GM18868 (cell line): Measurements from ENCODE around the gene MYMK.

Source experiments
- ATAC-seq: cut with Tn5 transposase; IDR thresholded peaks from one replicate; pipeline ENCODE4 v1.9.1; 2021; ENCODE audit warnings: mild to moderate bottlenecking, moderate library complexity; ENCODE audit not compliant: unreplicated experiment

Gene MYMK

DNA sequence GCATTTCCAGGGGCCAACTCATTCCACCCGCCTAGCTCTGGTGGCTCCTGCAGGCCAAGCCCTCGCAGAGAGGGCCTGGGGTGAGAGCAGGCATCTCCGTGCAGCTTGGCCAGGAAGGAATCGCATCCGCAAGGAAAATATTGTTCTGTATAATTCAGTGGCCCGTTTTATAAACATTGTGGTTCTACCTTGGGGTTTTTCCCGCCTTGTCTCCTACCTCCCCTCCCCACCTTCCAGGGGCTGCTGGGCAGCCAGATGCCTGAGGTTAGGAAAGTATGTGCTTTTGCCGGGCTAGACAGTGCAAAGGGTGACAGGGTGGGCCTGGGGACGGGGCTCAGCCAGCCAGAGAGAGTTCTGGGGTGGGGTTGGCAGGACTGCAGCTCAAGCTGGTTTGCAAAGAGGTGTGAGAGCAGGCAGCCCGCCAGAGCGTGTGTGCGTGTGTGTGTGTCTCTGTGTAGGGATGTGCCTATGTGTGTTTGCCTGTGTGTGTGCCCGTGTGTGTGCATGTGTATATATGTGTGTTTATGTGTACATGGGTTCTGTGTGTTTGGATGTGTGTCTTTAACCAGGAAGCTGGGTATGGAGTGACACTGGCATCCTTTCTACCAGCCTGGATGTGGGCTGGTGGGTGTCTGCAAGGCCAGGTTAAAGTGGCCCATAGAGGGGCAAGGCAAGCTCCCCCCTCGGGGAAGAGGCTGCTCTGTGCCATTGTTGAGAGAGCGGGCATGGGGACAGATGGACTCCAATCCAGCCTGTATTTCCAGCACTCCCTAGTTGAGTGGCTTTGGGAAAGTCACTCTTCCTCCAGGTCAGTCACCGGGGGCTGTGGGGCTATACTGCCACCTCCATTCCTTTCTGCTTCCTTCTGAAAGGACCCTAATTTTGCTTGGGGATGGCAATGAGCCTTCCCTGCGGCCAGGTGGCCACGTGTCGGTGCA, 35.2 kb downstream of the MYMK start:
- no peak for ATAC-seq

DNA sequence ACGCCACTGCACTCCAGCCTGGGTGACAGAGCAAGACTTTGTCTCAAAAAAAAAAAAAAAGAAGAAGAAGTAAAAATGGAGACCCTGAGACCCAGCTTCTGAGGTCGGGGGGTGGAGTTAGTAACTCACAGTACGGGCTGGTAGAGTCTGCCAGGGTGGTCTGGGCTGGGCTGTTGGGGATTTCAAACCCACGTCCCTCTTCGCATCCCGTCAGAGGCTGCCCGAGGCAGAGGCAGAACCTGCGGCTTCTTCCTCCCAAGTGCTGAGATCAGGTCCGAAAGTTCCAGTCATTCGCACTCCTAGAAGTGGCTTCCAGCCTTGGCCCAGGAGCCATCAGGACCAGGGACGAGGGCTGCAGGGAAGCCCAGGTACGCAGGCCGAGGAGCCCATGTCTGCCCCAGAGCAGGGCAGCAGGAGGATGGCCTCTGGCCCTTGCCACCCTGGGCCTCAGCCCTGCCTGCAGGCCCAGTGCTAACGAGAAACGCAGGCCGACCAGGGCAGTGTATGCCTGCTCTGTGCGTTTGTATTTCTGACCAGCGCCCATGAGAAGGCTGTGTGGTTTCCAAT, 36.0 kb downstream of the MYMK start:
- no peak for ATAC-seq

DNA sequence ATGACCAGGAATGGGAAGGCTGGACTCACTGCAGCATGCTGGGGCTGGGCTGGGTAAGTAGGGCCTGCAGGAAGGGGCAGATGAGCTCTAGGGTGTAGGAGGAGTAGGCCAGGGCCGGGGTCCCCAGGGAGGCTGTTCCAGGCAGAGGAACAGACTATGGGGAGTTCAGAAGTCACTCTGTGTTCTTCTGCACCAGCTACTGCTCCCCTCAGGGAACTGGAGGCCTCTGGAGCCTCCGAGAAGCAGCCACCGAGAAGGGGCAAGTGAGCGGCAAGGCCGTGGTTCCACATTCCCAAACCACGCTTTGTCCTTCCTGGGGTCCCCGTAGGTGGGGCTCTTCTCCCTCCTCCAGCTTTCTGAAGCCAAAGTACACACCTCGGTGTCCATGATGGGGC, 37.4 kb downstream of the MYMK start:
- no peak for ATAC-seq

DNA sequence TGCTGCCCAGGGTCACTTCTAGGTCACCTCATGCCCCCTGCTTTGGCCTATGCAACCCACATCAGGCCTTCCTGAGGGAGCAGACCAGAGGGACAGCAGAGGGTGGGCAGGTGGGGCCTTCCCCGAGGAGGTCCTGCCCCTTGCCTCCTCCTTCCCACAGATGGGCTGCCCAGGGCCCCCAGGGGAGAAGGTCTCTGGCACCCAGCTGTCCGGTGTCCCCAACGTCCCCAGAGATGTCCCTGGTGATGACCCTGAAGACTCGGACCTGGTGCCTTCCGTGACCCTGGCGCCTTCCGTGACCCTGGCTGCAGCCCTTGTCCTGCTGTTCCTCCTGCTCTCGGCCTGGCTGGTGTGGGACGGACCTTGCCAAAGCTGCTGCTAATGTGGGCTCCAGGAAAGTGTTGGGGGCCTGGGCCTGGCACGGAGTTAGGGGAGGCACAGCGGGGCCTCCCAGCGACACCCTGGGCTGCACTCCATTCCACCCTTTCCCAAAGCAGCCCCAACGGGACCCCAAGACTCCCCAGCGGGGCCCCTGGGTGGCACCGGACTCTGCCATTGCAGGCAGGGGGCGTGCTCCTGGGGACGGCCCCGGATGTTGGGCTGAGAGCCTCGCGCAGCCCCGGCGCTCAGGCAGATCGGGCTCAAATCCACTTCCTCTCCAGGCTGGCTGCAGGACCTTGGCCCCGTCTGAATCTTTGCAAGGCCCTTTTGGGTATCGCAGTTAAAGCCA, 39.1 kb downstream of the MYMK start:
- no peak for ATAC-seq

DNA sequence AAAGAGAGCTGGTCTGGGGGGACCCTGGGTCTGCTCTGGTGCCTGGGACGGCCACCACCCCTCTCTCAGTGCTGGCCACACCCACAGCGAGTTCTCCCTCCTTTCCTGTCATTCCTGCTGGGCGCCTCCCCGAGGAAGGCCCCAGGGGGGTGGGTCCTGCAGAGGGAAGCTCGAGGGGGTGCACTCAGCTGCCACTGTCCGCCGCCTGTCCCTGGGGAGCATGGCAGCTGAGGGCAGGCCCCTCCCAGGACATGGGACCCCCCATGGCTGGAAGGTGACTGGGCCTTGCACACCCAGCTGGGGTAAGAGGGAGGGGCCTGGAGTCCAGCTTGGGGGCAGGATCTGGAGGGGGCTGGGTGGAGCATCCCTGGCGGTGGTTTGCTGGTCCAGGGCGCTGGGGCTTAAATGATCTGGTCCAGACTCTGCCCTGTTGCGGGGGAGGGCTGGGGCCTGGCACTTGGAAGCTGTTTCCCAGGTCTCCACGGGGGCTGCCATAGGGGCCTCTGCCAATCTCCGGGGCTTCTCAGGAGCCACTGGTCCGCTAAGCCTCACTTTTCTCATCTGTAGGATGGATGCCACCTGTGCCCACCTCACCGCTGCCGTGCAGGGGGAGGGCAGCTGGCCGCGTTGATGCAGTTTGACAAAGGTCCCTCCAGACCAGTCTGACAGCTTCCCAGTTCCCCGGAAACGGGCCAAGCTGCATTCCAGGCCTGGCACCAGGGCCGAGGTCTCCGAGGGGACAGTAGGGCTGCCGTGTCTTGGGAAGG, 39.9 kb downstream of the MYMK start:
- ATAC-seq, result no peak

DNA sequence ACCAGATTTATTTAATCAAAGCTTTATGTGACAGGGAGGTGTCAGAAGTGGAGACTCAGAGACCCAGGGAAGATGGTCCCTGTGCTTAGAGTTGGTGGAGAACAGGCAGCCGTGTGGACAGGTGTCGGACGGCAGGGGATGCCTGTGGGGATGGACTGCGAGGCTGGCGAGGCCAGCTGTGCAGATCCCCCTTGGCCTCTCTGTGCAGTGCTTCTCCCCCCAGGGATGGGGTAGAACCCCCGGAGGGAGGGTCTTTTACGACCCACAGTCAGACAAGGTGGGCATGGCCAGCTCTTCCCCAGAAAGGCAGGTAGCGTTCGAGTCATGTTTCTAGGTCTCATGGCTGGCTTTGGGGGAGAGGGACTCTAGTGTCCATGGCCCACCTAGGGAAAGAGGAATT, 41.1 kb downstream of the MYMK start:
- ATAC-seq, result no peak

DNA sequence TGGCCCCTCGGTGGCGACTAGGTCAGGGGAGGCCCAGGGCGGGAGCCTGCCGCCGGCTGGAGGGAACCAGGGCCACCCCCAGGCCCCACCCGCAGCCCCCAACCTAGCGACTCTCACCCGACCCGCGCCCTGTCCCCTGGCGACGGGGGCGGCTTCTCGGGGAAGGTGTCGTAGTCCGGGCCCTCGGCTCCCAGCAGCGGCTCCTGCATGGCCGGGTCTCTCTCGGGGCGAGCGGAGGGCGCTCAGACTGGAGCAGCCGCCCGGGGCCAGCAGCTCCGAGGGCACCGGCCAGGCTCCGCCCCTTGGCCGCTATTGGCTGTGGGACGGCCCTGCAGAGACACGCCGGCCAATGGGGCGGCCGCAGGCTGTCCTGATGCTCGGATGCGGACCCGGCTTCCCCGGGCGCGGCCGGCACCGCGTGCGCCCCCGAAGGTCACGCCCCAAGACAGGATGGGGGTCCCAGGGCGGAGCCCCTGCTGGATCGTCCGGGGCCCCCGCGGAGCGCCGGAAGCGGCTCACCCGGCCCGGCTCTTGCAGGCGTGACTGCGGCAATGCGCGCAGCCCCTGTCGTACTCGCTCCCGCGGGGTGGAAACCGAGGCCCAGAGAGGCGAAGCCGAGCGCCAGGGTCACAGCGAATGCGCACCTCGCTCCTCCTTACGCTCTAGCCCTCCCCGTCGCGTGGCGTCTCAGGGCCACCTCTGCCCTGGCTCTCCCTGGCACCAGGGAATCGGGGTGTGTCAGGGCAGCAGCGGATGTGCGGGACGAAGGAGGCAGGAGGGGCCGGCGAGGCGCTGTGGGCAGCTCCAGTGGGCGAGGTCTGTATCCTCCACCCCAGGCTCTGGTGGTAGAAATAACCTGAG, 45.7 kb downstream of the MYMK start, which contains the start of gene SLC2A6:
Gene SLC2A6, minus strand, starts transcription at position 249 of the 861 bp plus-strand sequence. Its CDS starts 40 bp downstream, at position 209.
- peak; percentile 90 for ATAC-seq

DNA sequence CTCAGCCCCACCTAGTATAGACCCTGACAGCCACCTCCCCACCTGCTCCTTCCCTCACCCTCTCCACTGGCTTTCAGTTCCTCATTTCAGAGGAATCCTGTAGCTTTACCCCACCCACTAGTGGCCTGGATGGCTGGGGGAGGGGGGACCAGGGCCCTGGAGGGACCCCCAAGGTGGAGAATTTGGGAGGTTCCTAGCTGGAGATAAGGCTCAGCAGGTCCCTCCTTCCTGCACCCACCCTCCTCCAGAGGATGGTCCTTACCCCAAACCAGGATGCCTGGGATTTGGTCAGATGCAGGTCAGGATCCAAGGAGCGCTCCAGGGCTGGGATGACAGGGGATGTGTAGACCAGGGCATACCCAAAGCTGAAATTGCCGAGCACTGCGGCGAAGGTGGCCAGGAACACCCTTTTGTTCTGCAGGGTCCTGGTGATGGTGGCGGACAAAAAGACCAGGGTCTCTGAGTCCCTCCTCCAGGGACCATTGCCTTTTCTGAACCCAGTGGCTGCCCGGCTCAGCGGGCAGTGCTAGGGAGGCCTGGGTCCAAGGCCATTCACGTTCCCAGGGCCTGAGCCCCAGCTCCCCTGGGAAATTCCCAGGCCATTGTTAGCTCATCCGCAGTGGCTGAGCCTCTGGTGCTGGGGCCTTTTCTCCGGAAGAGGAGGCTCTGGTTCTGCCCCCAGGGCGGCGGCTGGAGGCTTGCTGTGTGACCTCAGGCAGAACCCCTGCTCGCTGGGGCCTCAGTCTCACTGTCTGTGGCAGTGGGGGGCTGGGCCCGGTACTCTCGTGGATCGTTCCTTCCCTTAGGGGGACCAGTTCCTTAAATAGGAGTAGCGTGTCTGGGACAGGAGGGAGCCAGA, 46.5 kb downstream of the MYMK start:
- peak; percentile 35 for ATAC-seq

DNA sequence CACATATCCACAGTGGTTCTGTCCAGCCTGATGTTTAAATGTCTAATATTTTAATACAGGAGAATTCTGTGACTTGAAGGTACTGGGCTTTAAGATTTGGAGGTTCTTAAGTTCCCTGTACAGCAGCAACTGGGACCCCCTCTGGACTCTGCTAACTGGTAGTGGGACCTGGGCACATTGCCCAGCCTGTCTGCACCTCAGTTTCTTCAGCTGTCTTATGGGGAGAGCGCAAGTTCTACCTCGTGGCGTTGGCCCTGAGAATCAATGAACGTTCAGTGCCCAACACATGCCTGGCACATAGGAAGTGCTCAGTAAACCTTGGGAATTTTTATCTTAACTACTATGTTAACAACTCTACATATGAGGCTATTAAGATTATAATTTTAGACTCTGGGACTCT, 47.3 kb downstream of the MYMK start:
- no peak for ATAC-seq

DNA sequence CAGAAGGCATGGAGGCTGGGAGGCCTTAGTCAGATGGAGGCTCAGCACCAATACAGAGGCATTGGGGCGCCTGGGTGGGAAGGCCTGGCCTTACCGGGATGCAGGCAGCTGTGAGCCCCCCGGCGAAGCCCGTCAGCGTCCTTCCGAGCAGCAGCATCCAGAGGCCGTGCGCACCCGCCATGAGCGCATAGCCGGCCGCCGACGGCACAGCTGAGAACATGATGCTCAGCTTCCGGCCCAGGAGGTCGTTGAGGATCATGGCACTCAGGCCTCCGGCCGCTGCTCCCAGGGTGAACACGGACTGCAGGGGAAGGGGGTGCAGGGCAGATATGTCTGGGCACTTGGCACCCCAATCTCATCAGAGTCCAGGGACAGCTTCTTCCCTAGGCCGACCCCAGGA, 47.8 kb downstream of the MYMK start:
- no peak for ATAC-seq

DNA sequence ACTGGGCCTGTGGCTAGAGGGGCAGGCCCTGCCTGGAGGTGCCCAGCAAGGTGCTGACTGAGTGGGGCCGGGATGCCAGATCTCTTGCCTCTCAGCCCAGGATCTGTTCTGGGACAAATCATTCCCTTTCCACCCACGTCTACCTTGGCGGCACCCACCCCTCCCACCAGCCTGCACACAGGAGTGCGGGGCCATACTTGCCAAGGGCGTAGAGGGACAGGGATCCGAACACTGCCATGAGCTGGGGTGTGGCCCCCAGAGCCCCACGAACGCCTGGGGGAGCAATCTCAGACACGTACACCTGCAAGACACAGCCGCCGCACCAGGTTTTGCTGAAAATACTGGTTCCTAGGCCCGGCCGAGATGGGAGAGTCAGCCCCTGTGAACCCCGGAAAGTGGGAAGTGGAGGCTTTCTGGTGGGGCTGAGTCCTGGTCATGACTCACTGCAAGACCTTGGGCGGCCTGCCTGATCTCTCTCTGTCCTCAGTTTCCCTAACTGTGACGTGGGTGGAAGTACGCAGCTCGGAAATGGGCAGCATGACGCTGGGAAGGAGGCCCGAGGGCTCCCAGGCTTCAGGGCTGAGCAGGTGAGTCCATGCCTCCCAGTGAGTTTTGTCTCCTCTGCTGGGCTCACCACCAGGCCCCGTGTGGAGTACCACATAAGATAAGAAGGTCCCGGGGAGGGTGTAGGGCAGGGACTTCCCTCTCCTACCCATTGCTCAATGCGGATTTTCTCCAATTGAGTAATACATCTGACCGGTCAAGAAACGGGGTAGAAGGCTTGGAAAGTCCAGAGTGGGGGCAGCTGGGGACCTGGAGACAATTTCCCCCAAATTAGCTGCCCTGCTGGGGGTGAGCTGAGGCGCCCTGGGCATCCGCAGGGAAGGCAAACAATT, 48.5 kb downstream of the MYMK start:
- no peak for ATAC-seq

DNA sequence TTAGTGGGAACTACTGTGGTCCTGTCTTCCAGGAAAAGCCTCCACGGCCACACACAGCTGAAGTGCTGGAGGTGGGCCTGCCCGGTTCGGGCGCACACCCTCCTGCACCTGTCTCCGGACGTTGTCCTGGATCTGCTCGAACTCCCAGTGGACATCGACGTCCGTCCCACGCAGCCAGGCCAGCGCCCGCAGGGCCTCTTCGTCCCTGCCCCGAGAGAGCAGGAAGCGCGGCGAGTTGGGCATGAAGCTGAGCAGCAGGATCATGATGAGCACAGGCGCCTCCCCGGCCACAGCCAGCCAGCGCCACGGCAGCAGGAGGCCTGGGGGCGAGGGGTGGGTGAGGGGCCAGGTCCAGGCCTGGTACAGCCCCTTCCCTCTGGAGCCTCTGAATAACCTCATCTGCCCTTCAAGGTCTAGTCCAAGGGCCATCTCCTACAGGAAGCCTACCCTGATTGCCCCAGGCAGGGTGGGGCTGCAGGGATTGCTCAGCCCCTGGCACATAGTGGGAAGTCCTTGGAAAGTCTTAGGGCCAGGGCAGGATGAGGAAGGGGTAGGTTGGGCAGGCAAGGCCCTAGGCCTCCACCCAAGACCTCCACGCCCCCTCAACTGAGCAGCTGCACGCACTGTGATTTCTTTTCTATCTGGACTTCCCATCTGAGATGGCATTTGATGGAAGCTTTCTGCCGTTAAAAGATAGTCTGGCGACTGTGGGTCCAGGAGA, 49.3 kb downstream of the MYMK start:
- no peak for ATAC-seq

DNA sequence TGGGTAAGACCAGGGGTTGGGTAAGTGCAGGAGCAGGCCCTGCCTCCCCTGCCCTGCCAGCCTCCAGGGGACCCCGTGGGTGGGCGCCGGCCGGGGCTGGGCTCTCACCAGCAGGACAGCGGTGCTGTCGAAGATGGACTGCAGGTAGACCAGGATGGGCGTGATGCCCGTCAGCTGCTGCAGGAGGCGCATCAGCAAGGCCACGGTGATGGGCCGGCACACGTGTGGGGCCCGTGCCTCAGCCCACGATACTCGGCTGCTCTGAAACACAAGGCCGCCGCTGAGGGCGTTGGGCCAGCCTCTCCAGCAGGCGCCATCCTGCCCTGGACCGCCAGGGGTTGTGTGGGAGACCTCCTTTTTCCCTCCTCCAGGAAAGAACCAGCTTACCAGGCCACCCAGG, 49.9 kb downstream of the MYMK start:
- no peak for ATAC-seq

DNA sequence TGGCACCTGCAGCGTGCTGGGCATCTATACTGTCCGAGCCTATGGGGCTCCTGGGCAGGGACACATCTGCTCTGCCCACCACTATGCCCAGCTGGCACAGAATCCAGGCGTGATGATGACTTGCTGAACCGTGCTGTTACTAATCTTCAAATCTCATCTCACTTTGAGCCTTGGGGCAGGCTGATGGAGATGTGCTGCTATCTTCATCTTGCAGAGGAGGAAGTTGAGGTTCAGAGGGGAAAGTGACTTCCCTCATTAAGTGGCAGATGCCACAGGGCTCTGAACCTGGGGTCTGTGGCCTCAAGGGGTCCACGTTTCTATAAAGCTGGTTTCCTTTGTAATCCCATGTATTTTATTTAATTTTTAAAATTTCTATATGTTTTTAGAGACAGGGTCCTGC, 50.5 kb downstream of the MYMK start:
- no peak for ATAC-seq

DNA sequence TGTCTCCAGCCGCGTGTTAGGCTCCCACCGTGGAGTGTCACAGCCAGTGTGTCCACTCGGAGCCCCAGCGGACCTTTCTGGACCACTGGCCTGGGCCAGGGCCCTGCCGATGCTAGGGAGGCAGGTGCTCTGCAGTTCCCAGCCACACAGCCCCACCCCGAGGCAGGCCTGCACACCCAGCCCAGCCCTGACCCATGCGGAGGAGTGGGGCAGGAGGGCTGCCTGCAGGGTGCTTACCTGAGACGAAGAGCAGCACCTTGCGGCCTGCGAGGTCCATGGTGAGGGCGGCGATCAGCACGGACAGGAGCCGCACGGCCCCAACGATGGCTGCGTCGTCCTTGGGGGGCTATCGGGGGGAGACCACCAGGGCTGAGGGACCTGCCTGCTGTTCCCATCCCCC, 51.0 kb downstream of the MYMK start:
- no peak for ATAC-seq

DNA sequence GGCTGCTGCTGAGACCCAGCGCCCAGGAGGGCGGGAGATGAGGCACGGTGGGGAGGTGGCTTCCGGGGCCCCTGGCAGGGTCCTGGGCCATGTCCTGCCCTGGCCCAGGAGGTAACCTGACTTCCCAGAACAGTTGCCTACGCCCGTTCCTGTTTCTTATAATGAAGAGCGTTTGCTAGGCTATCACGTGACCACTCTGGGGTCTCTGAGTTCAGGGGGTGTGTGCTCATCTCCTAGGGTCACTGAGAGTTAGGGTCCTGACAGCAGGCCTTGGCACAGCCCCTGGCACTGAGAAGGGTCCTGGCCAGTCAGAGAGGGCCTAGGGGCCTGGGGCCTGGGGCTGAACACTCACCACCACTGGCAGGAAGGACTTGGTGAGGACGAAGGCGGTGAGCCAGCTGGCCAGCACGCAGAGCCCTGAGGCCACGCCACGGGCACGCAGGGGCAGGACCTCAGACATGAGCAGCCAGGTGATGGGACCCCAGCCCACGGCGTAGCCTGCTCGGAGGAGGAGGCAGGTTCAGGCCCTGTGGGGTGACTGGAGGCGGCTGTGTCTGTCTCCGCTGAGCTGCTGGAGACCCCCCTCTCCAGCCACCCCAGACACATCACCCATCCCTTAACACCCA, 51.9 kb downstream of the MYMK start:
- no peak for ATAC-seq

DNA sequence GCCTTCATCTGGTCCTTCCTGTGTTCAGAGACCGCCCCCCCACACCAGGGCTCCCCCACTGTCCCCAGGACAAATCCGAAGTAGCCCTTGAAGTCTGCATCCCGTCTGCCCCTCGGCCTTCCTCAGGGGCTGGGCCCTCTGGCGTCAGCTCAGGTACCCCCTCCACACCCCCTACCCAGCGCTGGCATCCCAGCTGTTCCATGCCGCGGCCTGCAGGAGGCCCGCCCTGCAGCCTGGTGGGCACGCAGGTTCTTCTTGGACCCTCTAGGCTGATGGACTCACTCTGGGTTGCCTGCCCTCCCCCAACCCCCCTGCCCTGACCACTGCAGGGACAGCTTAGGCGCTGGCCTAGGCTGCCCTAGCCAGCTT, 52.5 kb downstream of the MYMK start:
- no peak for ATAC-seq
